ENCODE data around the gene JPT2.
"Not testable (repeated sequence)": the region's sequence is repeated elsewhere in the genome, so short reads cannot be mapped to it uniquely, and the experiment has no call there.

The JPT2 gene

GRCh38 chr16:1729026-1729425, 50.9 kb downstream of the JPT2 start:
- H3K9ac ChIP-seq (ENCODE audit: low read length in 5 of 5) = no peak overlapping the region
- no peak overlapping the region for H3K27ac ChIP-seq (ENCODE audit: low read depth, low read length)
- no peaks in the 10 kb centered on the region for H3K9me3 ChIP-seq (ENCODE audit: control insufficient read depth in 5 of 5, low read length in 5 of 5)
- H3K4me1 ChIP-seq (ENCODE audit: control insufficient read depth in 5 of 5, insufficient read depth in 5 of 5, low read length in 5 of 5) = peaks cover 0 to 14% (median 5%) of the 10 kb centered on the region in 5 donors
- peaks cover 0 to 81% (median 66%) of the 10 kb centered on the region in 5 donors for H3K36me3 ChIP-seq (ENCODE audit: control insufficient read depth in 5 of 5, insufficient read depth in 5 of 5, low read length in 5 of 5)
- H3K27me3 ChIP-seq (ENCODE audit: control insufficient read depth in 5 of 5, insufficient read depth in 4 of 5, low read length in 5 of 5) = no peaks in the 10 kb centered on the region
- H3K4me3 ChIP-seq (ENCODE audit: low read depth in 1 of 5, low read length in 5 of 5) = no peak overlapping the region

GRCh38 chr16:1729445-1729844, 51.4 kb downstream of the JPT2 start:
- Histone ChIP-seq H3K36me3 (ENCODE audit: control insufficient read depth in 5 of 5, insufficient read depth in 5 of 5, low read length in 5 of 5) (peaks cover 0 to 82% (median 69%) of the 10 kb centered on the region in 5 donors), H3K27ac (ENCODE audit: low read depth, low read length) (no peak overlapping the region), H3K9ac (ENCODE audit: low read length in 5 of 5) (no peak overlapping the region), H3K4me3 (ENCODE audit: low read depth in 1 of 5, low read length in 5 of 5) (no peak overlapping the region), H3K27me3 (ENCODE audit: control insufficient read depth in 5 of 5, insufficient read depth in 4 of 5, low read length in 5 of 5) (no peaks in the 10 kb centered on the region), H3K9me3 (ENCODE audit: control insufficient read depth in 5 of 5, low read length in 5 of 5) (no peaks in the 10 kb centered on the region), H3K4me1 (ENCODE audit: control insufficient read depth in 5 of 5, insufficient read depth in 5 of 5, low read length in 5 of 5) (peaks cover 0 to 14% (median 5%) of the 10 kb centered on the region in 5 donors)

- H3K4me1 ChIP-seq (ENCODE audit: control insufficient read depth in 5 of 5, insufficient read depth in 5 of 5, low read length in 5 of 5) = peaks cover 0 to 14% (median 7%) of the 10 kb centered on the region in 5 donors
- H3K36me3 ChIP-seq (ENCODE audit: control insufficient read depth in 5 of 5, insufficient read depth in 5 of 5, low read length in 5 of 5) = peaks cover 0 to 82% (median 74%) of the 10 kb centered on the region in 5 donors
- no peak overlapping the region for H3K4me3 ChIP-seq (ENCODE audit: low read depth in 1 of 5, low read length in 5 of 5)
- no peak overlapping the region for H3K27ac ChIP-seq (ENCODE audit: low read depth, low read length)
- no peaks in the 10 kb centered on the region for H3K9me3 ChIP-seq (ENCODE audit: control insufficient read depth in 5 of 5, low read length in 5 of 5)
- H3K9ac ChIP-seq (ENCODE audit: low read length in 5 of 5) = no peak overlapping the region
- H3K27me3 ChIP-seq (ENCODE audit: control insufficient read depth in 5 of 5, insufficient read depth in 4 of 5, low read length in 5 of 5) = peaks cover 0 to 5% (median 0%) of the 10 kb centered on the region in 5 donors
Observed at GRCh38 chr16:1731073-1731472, 53.0 kb downstream of the JPT2 start.

GRCh38 chr16:1731603-1732002, 53.5 kb downstream of the JPT2 start:
- H3K27ac ChIP-seq (ENCODE audit: low read depth, low read length) = no peak overlapping the region
- no peaks in the 10 kb centered on the region for H3K9me3 ChIP-seq (ENCODE audit: control insufficient read depth in 5 of 5, low read length in 5 of 5)
- H3K27me3 ChIP-seq (ENCODE audit: control insufficient read depth in 5 of 5, insufficient read depth in 4 of 5, low read length in 5 of 5) = peaks cover 0 to 8% (median 0%) of the 10 kb centered on the region in 5 donors
- peaks cover 0 to 17% (median 7%) of the 10 kb centered on the region in 5 donors for H3K4me1 ChIP-seq (ENCODE audit: control insufficient read depth in 5 of 5, insufficient read depth in 5 of 5, low read length in 5 of 5)
- no peak overlapping the region for H3K9ac ChIP-seq (ENCODE audit: low read length in 5 of 5)
- peaks cover 0 to 77% (median 69%) of the 10 kb centered on the region in 5 donors for H3K36me3 ChIP-seq (ENCODE audit: control insufficient read depth in 5 of 5, insufficient read depth in 5 of 5, low read length in 5 of 5)
- no peak overlapping the region for H3K4me3 ChIP-seq (ENCODE audit: low read depth in 1 of 5, low read length in 5 of 5)

- no peak overlapping the region for H3K9ac ChIP-seq (ENCODE audit: low read length in 5 of 5)
- peaks cover 0 to 22% (median 7%) of the 10 kb centered on the region in 5 donors for H3K4me1 ChIP-seq (ENCODE audit: control insufficient read depth in 5 of 5, insufficient read depth in 5 of 5, low read length in 5 of 5)
- H3K27ac ChIP-seq (ENCODE audit: low read depth, low read length) = no peak overlapping the region
- peaks cover 0 to 13% (median 0%) of the 10 kb centered on the region in 5 donors for H3K27me3 ChIP-seq (ENCODE audit: control insufficient read depth in 5 of 5, insufficient read depth in 4 of 5, low read length in 5 of 5)
- H3K9me3 ChIP-seq (ENCODE audit: control insufficient read depth in 5 of 5, low read length in 5 of 5) = no peaks in the 10 kb centered on the region
- peaks cover 0 to 72% (median 65%) of the 10 kb centered on the region in 5 donors for H3K36me3 ChIP-seq (ENCODE audit: control insufficient read depth in 5 of 5, insufficient read depth in 5 of 5, low read length in 5 of 5)
- H3K4me3 ChIP-seq (ENCODE audit: low read depth in 1 of 5, low read length in 5 of 5) = no peak overlapping the region
Observed at GRCh38 chr16:1732071-1732470, 54.0 kb downstream of the JPT2 start.

GRCh38 chr16:1732551-1732987, 54.5 kb downstream of the JPT2 start:
- peaks cover 0 to 27% (median 7%) of the 10 kb centered on the region in 5 donors for H3K4me1 ChIP-seq (ENCODE audit: control insufficient read depth in 5 of 5, insufficient read depth in 5 of 5, low read length in 5 of 5)
- not testable (repeated sequence) for H3K27ac ChIP-seq (ENCODE audit: low read depth, low read length); H3K4me3 ChIP-seq (ENCODE audit: low read depth in 1 of 5, low read length in 5 of 5); H3K9ac ChIP-seq (ENCODE audit: low read length in 5 of 5); H3K9me3 ChIP-seq (ENCODE audit: control insufficient read depth in 5 of 5, low read length in 5 of 5)
- peaks cover 0 to 67% (median 60%) of the 10 kb centered on the region in 5 donors for H3K36me3 ChIP-seq (ENCODE audit: control insufficient read depth in 5 of 5, insufficient read depth in 5 of 5, low read length in 5 of 5)
- peaks cover 0 to 17% (median 0%) of the 10 kb centered on the region in 5 donors for H3K27me3 ChIP-seq (ENCODE audit: control insufficient read depth in 5 of 5, insufficient read depth in 4 of 5, low read length in 5 of 5)

- Histone ChIP-seq H3K36me3 (ENCODE audit: control insufficient read depth in 5 of 5, insufficient read depth in 5 of 5, low read length in 5 of 5) (peaks cover 0 to 57% (median 46%) of the 10 kb centered on the region in 5 donors), H3K27ac (ENCODE audit: low read depth, low read length) (no peak overlapping the region)
Observed at GRCh38 chr16:1734123-1734522, 56.0 kb downstream of the JPT2 start.

GRCh38 chr16:1734816-1735215, 56.7 kb downstream of the JPT2 start:
- peaks cover 0 to 51% (median 39%) of the 10 kb centered on the region in 5 donors for H3K36me3 ChIP-seq (ENCODE audit: control insufficient read depth in 5 of 5, insufficient read depth in 5 of 5, low read length in 5 of 5)

More at GRCh38 chr16:1734123-1734522, 56.0 kb downstream of the JPT2 start:
- Histone ChIP-seq H3K9me3 (ENCODE audit: control insufficient read depth in 5 of 5, low read length in 5 of 5) (peaks cover 0 to 6% (median 0%) of the 10 kb centered on the region in 5 donors), H3K4me3 (ENCODE audit: low read depth in 1 of 5, low read length in 5 of 5) (no peak overlapping the region), H3K9ac (ENCODE audit: low read length in 5 of 5) (no peak overlapping the region), H3K27me3 (ENCODE audit: control insufficient read depth in 5 of 5, insufficient read depth in 4 of 5, low read length in 5 of 5) (peaks cover 0 to 24% (median 0%) of the 10 kb centered on the region in 5 donors), H3K4me1 (ENCODE audit: control insufficient read depth in 5 of 5, insufficient read depth in 5 of 5, low read length in 5 of 5) (peaks cover 0 to 42% (median 7%) of the 10 kb centered on the region in 5 donors)

GRCh38 chr16:1740234-1740633, 62.2 kb downstream of the JPT2 start:
- H3K36me3 ChIP-seq (ENCODE audit: control insufficient read depth in 5 of 5, insufficient read depth in 5 of 5, low read length in 5 of 5) = peaks cover 0 to 48% (median 46%) of the 10 kb centered on the region in 5 donors
- peaks cover 0 to 31% (median 0%) of the 10 kb centered on the region in 5 donors for H3K27me3 ChIP-seq (ENCODE audit: control insufficient read depth in 5 of 5, insufficient read depth in 4 of 5, low read length in 5 of 5)
- no peak overlapping the region for H3K27ac ChIP-seq (ENCODE audit: low read depth, low read length)
- no peak overlapping the region for H3K4me3 ChIP-seq (ENCODE audit: low read depth in 1 of 5, low read length in 5 of 5)
- H3K9me3 ChIP-seq (ENCODE audit: control insufficient read depth in 5 of 5, low read length in 5 of 5) = peaks cover 0 to 6% (median 0%) of the 10 kb centered on the region in 5 donors
- peaks cover 0 to 51% (median 0%) of the 10 kb centered on the region in 5 donors for H3K4me1 ChIP-seq (ENCODE audit: control insufficient read depth in 5 of 5, insufficient read depth in 5 of 5, low read length in 5 of 5)
- no peak overlapping the region for H3K9ac ChIP-seq (ENCODE audit: low read length in 5 of 5)

More at GRCh38 chr16:1734816-1735215, 56.7 kb downstream of the JPT2 start:
- Histone ChIP-seq H3K4me3 (ENCODE audit: low read depth in 1 of 5, low read length in 5 of 5) (no peak overlapping the region), H3K9me3 (ENCODE audit: control insufficient read depth in 5 of 5, low read length in 5 of 5) (peaks cover 0 to 6% (median 0%) of the 10 kb centered on the region in 5 donors), H3K4me1 (ENCODE audit: control insufficient read depth in 5 of 5, insufficient read depth in 5 of 5, low read length in 5 of 5) (peaks cover 0 to 49% (median 7%) of the 10 kb centered on the region in 5 donors), H3K27ac (ENCODE audit: low read depth, low read length) (no peak overlapping the region), H3K9ac (ENCODE audit: low read length in 5 of 5) (peak overlapping the region in 1 of 5 donors; percentile 38), H3K27me3 (ENCODE audit: control insufficient read depth in 5 of 5, insufficient read depth in 4 of 5, low read length in 5 of 5) (peaks cover 0 to 31% (median 0%) of the 10 kb centered on the region in 5 donors)

- Histone ChIP-seq H3K27me3 (ENCODE audit: control insufficient read depth in 5 of 5, insufficient read depth in 4 of 5, low read length in 5 of 5) (peaks cover 0 to 27% (median 0%) of the 10 kb centered on the region in 5 donors), H3K4me1 (ENCODE audit: control insufficient read depth in 5 of 5, insufficient read depth in 5 of 5, low read length in 5 of 5) (peaks cover 0 to 44% (median 0%) of the 10 kb centered on the region in 5 donors), H3K27ac (ENCODE audit: low read depth, low read length) (no peak overlapping the region), H3K9me3 (ENCODE audit: control insufficient read depth in 5 of 5, low read length in 5 of 5) (peaks cover 0 to 6% (median 0%) of the 10 kb centered on the region in 5 donors), H3K4me3 (ENCODE audit: low read depth in 1 of 5, low read length in 5 of 5) (no peak overlapping the region), H3K36me3 (ENCODE audit: control insufficient read depth in 5 of 5, insufficient read depth in 5 of 5, low read length in 5 of 5) (peaks cover 0 to 54% (median 50%) of the 10 kb centered on the region in 5 donors), H3K9ac (ENCODE audit: low read length in 5 of 5) (no peak overlapping the region)
Observed at GRCh38 chr16:1740781-1741490, 62.9 kb downstream of the JPT2 start.
